Measurements from ENCODE around the gene MICAL3. TPM values are rescaled to one million over a fixed set of nuclear protein-coding genes. Genes with fewer than 3 reads are reported as not detected.

The MICAL3 gene
- total and polyA plus RNA-seq, 2 of the 8 experiments (the other 6 are each of a cell fraction or from before 2014, with no cell fraction given), result 8.3 to 41.8 TPM

- H3K27ac ChIP-seq (ENCODE audit: low read depth, low read length), result no peak overlapping the region
- H3K79me1 ChIP-seq (ENCODE audit: low read depth, low read length), result no peaks in the 10 kb centered on the region
- H4K8ac ChIP-seq (ENCODE audit: extremely low read depth, insufficient read depth, low read length), result no peak overlapping the region
- H4K91ac ChIP-seq (replicated peaks; ENCODE audit: insufficient read length, low read length), result no peak overlapping the region
- no peaks in the 10 kb centered on the region for H3K23me2 ChIP-seq (ENCODE audit: low read depth, low read length)
- H3K4me3 ChIP-seq (ENCODE audit: extremely low read depth in 1 of 4, insufficient read depth in 2 of 4, low read depth in 3 of 4, low read length in 4 of 4), result no peak overlapping the region
- no peak overlapping the region for H2BK15ac ChIP-seq (ENCODE audit: low read length)
- no peak for DNase-seq (ENCODE audit: low read depth in 1 of 2, low spot score in 2 of 2)
- H2BK5ac ChIP-seq (ENCODE audit: low read depth, low read length), result no peak overlapping the region
- no peaks in the 10 kb centered on the region for H3K79me2 ChIP-seq (ENCODE audit: control insufficient read depth in 1 of 2, insufficient read depth in 2 of 2, low read length in 2 of 2)
- ChIA-PET CTCF (ENCODE audit: partially characterized antibody) (no interaction called here), POLR2A (ENCODE audit: partially characterized antibody) (no interaction called here)
- TF ChIP-seq CEBPB (IDR thresholded peaks at IDR 0.05; ENCODE audit: low read depth, low read length), result no peak
- TF ChIP-seq BCL11A (IDR thresholded peaks at IDR 0.05; ENCODE audit: low read depth in 2 of 2, low read length in 2 of 2), result no peak
- TF ChIP-seq JUND (IDR thresholded peaks at IDR 0.05; ENCODE audit: low read length), result no peak
- no peak for TF ChIP-seq CREB1 (IDR thresholded peaks at IDR 0.05)
- no peak for TF ChIP-seq CTBP2 (IDR thresholded peaks at IDR 0.05; ENCODE audit: borderline replicate concordance, insufficient read depth, insufficient read length, low read length)
- no peak for TF ChIP-seq SP1 (IDR thresholded peaks at IDR 0.05; ENCODE audit: low read depth, low read length)
- TF ChIP-seq RNF2 (IDR thresholded peaks at IDR 0.05; ENCODE audit: borderline replicate concordance, low read depth, low read length, missing control alignments, poor library complexity, severe bottlenecking), result no peak
- TF ChIP-seq BACH1 (IDR thresholded peaks at IDR 0.05; ENCODE audit: low read length), result no peak
- TF ChIP-seq YY1 (IDR thresholded peaks at IDR 0.05; ENCODE audit: low read depth, low read length), result no peak
- no peak for TF ChIP-seq HDAC6 (IDR thresholded peaks at IDR 0.05; ENCODE audit: low read depth, low read length)
- no peak for TF ChIP-seq TCF12 (IDR thresholded peaks at IDR 0.05; ENCODE audit: low read depth, low read length)
- TF ChIP-seq JUN (IDR thresholded peaks at IDR 0.05; ENCODE audit: low read depth, low read length), result no peak
- no peak for TF ChIP-seq SUZ12 (IDR thresholded peaks at IDR 0.05; ENCODE audit: low read length)
- no peak overlapping the region for H3K9ac ChIP-seq (replicated peaks in 1 of 4; ENCODE audit: extremely low read depth in 1 of 4, low read depth in 3 of 4, low read length in 3 of 4)
- H2BK120ac ChIP-seq (replicated peaks; ENCODE audit: low read depth, low read length), result no peak overlapping the region
- no peaks in the 10 kb centered on the region for H4K20me1 ChIP-seq (replicated peaks in 1 of 2; ENCODE audit: control insufficient read depth in 1 of 2, insufficient read depth in 2 of 2, low read length in 2 of 2)
- H3K56ac ChIP-seq (replicated peaks; ENCODE audit: insufficient read length, low read depth, low read length), result no peak overlapping the region
- no peak overlapping the region for H2BK12ac ChIP-seq (ENCODE audit: low read depth, low read length)
- H3K36me3 ChIP-seq (ENCODE audit: control insufficient read depth in 2 of 4, insufficient read depth in 4 of 4, low read length in 3 of 4), result no peaks in the 10 kb centered on the region
- H2AK5ac ChIP-seq (ENCODE audit: low read depth, low read length), result no peak overlapping the region
- no peak overlapping the region for H2BK20ac ChIP-seq (ENCODE audit: low read length)
- H2AFZ ChIP-seq (ENCODE audit: low read length), result no peak overlapping the region
- H3K27me3 ChIP-seq (replicated peaks in 1 of 4; ENCODE audit: control insufficient read depth in 3 of 4, extremely low read depth in 1 of 4, insufficient read depth in 3 of 4, low read length in 3 of 4), result no peaks in the 10 kb centered on the region; a peak in 1 of 7 replicates
- H3K23ac ChIP-seq (ENCODE audit: insufficient read length), result no peak overlapping the region
- no peak overlapping the region for H3K4me2 ChIP-seq (ENCODE audit: insufficient read depth in 1 of 2, low read depth in 2 of 2, low read length in 2 of 2)
- 92% methylated on average over 6 of the region's 6 CpGs; no CpG with 5 or more reads in 1 of the 2 experiments for WGBS, 2 experiments (ENCODE audit: extremely low coverage in 1 of 2, insufficient coverage in 1 of 2, insufficient read length in 1 of 2, insufficient replicate concordance in 2 of 2, low coverage in 1 of 2, low lambda C conversion rate in 2 of 2, missing lambda C conversion rate in 1 of 2)
- no peak overlapping the region for H3K4ac ChIP-seq (replicated peaks; ENCODE audit: insufficient read length, low read depth, low read length)
- H3K14ac ChIP-seq (ENCODE audit: insufficient read length), result no peak overlapping the region
- H3K9me3 ChIP-seq (ENCODE audit: insufficient read depth in 2 of 2, low read depth in 1 of 2, low read length in 1 of 2), result peaks cover 3 to 7% of the 10 kb centered on the region in 2 experiments; a peak in 3 of 4 replicates
- FAIRE-seq, result no peak
- no peaks in the 10 kb centered on the region for H3K4me1 ChIP-seq (replicated peaks in 1 of 4; ENCODE audit: control insufficient read depth in 3 of 4, insufficient read depth in 4 of 4, low read length in 3 of 4)
- no peak overlapping the region for H4K5ac ChIP-seq (ENCODE audit: insufficient read length, low read depth, low read length)
- H3K18ac ChIP-seq (ENCODE audit: extremely low read depth, low read length), result no peak overlapping the region
These were observed 18.3 kb upstream of the MICAL3 start for GRCh38 chr22:18042685-18043084.
